GM18951 (cell line): ENCODE results near the gene SMIM21.

ENCODE experiments used
- POLR2A ChIP-seq: IDR thresholded peaks from 4 replicates; pipeline ENCODE4 v1.6.1; 2011; ENCODE audit warnings: mild to moderate bottlenecking; ENCODE audit not compliant: insufficient read length, insufficient read depth; ENCODE audit errors: extremely low read depth
- in situ Hi-C: fragments of 300-500 bp; cut with MboI; formaldehyde crosslinking; loops from one replicate; pipeline ENCODE4 v1.12.0; 2022; ENCODE audit warnings: low sequenced_read_pairs, mixed read lengths, inconsistent platforms; ENCODE audit not compliant: unreplicated experiment

SMIM21 gene

GRCh38 chr18:75410611-75411010, 16.9 kb downstream of the SMIM21 start:
- no peak for TF ChIP-seq POLR2A
- in situ Hi-C loops, result no loop called here

- in situ Hi-C loops, result no loop called here
- no peak for TF ChIP-seq POLR2A
Observed at GRCh38 chr18:75409806-75410205, 17.7 kb downstream of the SMIM21 start.

GRCh38 chr18:75408554-75409506, 18.7 kb downstream of the SMIM21 start:
- no peak for TF ChIP-seq POLR2A
- in situ Hi-C loops, result no loop called here

DNA sequence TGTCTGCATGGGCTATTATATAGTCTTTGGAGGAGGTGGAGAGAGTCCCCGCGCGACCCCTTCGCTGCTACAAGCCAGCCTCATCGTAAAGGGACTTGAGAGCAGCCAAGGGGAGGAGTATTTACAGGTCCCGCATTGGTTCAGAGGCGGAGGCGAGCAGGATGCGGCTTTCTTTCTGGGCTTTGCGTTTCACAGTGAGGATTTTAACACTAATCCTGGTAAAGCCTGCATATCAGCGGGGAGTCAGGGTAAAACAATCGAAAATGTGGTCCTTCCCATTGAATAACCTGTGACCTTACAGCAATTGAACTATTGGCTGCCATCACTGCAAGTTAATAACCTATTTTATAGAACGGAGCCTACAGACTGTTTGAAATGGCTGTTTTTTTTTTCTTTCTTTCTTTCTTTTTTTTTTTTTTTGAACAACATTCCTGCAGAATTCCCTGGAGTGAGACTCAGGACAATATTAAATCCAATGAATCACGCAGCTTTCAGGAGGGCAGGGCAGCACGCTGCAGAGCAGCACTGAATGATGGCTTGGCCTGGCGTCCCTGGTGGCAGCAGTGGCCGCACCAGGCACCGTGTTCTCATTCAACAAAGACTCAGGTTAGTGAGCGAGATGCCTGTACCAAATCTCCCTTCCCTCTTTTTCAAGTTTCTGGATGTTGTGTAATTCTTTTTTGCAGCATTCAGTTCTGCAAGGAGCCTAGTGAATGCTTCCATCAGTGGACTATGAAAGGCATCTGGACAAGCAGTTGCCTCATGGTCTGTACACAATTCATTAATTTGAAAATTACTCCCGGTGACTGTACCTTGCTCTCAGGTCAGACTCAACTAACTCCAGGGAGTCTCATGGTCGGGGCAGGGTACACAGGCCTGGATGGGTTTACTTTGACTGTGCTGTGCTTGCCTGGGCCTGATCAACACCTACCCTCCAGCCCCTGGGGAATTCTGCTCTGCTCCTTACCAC, 19.8 kb downstream of the SMIM21 start:
- no peak for TF ChIP-seq POLR2A
- in situ Hi-C loops, result no loop called here

DNA sequence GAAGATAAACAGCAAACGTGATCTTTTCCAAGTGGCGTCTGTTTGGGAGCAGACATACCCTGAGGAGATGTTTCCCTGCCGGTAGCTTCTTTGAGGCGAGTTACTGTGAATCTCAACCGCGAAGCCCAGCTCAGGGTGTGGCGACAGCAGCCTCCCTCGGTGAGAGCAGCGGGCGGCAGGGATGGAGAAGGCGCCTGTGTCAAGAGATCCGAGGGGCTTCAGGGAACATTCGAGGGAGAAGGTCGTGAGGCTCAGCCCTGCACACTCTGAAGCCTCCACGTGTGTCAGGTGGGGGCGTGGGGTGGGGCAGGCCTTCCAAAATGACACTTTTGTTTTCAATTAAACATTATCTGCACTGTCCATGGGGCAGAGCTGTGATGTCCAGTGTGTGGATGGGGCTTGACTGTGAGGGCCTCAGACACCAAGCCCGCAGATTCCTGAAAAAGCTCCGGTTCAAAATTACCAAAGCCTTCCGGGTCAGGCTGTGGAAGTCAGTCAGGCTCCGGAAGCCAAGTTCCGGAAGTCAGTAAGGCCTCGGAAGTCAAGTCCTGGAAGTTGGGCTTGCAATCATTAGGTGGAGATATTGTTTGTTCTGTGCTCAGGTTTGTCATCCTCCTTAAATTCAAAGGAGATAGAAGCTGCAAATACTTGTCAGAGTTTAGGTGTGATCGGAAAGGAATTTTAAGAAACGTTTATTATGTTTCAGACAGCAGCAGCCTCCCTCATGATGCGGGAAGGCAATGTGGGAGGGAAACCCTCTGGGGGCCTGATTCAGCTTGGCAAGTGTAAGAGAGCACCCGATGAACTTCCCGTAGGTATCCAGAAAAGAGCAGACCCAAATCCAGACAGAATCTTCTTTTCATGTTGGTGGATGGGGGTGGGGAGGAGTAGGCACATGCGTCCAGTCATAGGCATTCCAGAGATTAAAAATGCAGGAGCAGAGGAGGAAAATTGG, 20.7 kb downstream of the SMIM21 start:
- in situ Hi-C loops, result no loop called here
- TF ChIP-seq POLR2A, result no peak

- in situ Hi-C loops, result no loop called here
- TF ChIP-seq POLR2A, result no peak
Observed at GRCh38 chr18:75405351-75405750, 22.2 kb downstream of the SMIM21 start.

DNA sequence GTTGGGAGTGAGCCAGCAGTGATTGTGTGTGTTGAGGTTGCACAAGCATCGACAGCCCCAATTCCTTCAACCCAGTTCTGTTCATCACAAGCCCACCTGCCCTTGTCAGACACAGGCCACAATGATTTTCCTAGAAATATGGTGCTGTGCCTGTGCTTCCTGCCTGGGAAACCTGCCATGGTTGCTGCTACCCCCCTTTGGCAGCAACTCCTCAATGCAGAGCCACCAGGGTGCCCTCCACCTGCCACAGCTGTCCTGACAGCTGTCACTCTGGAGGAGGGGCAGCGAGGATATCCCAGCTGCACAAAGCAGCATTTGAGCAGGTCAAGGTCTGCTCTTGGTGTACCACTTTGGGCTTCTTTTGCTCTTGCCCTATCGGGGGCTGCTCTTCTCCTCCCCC, 27.1 kb downstream of the SMIM21 start:
- no peak for TF ChIP-seq POLR2A
- in situ Hi-C loops, result no loop called here

- in situ Hi-C loops, result no loop called here
Observed at GRCh38 chr18:75395137-75395536, 32.4 kb downstream of the SMIM21 start.

DNA sequence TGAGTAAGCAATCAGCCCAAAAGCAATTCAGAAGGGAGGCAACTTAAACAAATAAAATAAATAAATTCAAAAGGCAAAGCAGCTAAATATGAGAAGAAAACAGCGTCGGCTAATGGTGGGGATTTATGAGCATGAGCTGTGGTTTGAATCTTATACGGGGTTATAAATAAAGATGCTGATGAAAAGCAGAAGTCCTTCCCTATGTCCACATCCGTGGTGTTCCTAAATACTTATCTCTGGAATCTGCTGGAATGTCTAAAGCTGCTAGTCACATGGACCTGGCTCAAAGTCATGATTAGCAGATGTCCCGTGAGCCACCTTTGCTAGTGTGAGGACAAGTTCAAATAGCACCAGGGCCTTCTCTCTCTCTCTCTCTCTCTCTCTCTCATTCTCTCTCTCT, 33.8 kb downstream of the SMIM21 start:
- no peak for TF ChIP-seq POLR2A
- in situ Hi-C loops, result no loop called here

More at GRCh38 chr18:75395137-75395536, 32.4 kb downstream of the SMIM21 start:
- no peak for TF ChIP-seq POLR2A

DNA sequence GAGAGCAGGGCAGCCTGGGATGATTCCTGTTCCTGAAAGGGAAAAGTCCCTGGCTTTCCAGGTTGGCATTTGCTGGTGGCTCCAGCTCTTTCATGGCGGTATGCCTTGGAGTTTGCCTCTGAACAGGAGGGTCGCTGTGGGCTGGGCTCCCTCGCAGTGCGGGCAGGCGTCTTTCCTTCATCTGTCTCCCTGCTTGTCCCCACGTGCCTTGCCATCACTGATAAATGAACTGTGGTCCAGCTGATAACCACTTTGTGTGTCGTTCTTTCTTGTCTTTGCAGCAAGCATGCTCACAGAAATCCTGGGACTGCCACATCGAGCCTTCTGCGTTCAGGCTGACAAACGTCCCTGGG, 35.3 kb downstream of the SMIM21 start:
- in situ Hi-C loops, result no loop called here
- no peak for TF ChIP-seq POLR2A

- TF ChIP-seq POLR2A, result no peak
- in situ Hi-C loops, result no loop called here
Observed at GRCh38 chr18:75391279-75392225, 36.0 kb downstream of the SMIM21 start.

DNA sequence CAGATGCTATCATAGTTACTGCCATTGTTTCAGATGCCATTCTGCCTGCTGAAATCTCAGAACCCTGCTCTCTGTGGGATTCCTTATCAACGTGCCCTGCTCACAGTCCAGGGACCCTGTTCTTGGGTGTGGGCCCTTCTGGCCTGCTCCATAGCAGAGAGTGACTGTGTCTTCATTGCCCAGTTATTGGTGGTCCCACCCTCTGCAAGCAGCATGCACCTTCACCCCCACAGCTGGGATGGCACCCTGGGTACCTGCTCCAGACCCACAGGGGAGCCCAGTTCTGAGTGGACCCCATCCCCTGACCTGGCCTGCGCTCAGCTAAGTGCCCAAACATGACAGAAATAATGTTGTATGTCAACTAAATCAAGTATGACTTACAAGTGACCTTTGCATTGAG, 36.6 kb downstream of the SMIM21 start:
- no peak for TF ChIP-seq POLR2A
- in situ Hi-C loops, result no loop called here

DNA sequence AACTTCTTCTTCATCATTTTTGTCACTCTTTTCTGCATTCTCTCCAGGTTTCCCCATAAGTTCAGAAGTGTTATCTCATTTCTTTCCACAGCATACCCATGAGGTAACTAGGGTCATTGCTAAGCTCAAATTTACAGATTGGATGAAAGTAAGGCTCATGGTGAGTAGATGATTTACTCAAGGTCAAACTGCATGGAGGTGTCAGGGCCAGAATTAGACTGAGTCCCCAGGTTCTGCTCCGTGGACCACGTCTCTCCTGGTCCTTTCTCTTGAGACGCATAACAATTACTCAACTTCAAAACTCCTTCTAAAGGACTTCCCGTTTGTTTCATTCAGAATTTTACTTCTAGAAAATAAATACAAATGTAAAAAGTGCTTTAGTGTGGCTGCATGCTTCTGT, 43.4 kb downstream of the SMIM21 start:
- in situ Hi-C loops, result no loop called here

More for the DNA sequence above, 43.4 kb downstream of the SMIM21 start:
- no peak for TF ChIP-seq POLR2A
